ENCODE results near the gene ARAP3. TPM values are rescaled to one million over a fixed set of nuclear protein-coding genes. Genes with fewer than 3 reads are reported as not detected.

ARAP3 gene
- total and polyA plus RNA-seq, 4 experiments from 2014 or later: 0.73 to 16.4 (median 14.7) TPM; not detected in 1

- H3K36me3 Mint-ChIP-seq: peaks cover 7 to 13% of the 10 kb centered on the region in 2 donors
- intact Hi-C loops (cut with micrococcal nuclease): no loop called here
- Histone ChIP-seq H3K27ac (ENCODE audit: low read depth, low read length) (no peak overlapping the region), H3K4me3 (ENCODE audit: low read length in 2 of 2) (no peak overlapping the region), H3K27me3 (ENCODE audit: insufficient read depth, low read length) (no peaks in the 10 kb centered on the region), H3K36me3 (ENCODE audit: insufficient read depth, low read length) (no peaks in the 10 kb centered on the region), H3K4me1 (ENCODE audit: insufficient read depth, low read length) (peaks cover 26% of the 10 kb centered on the region), H3K9me3 (ENCODE audit: control insufficient read depth in 1 of 2, low read length in 2 of 2) (no peaks in the 10 kb centered on the region)
- H3K27me3 Mint-ChIP-seq: no peaks in the 10 kb centered on the region
- peak overlapping the region in 1 of 7 donors; percentile 3 for H3K27ac Mint-ChIP-seq
- ChIA-PET CTCF (ENCODE audit: partially characterized antibody) (interaction anchor here (1.0 to 2.7 kb wide), 5 partner anchors 9 to 90 kb away, joined by 3 to 12 read pairs (median 4); partner anchors contain the start of genes DIAPH1, HDAC3 and RELL2), POLR2A (ENCODE audit: partially characterized antibody) (interaction anchor here (1.4 to 1.9 kb wide), 2 partner anchors 17 to 29 kb away, joined by 5 read pairs; partner anchors contain the start of genes HDAC3 and RELL2)
- no peaks in the 10 kb centered on the region for H3K9me3 Mint-ChIP-seq
- H3K4me3 Mint-ChIP-seq: no peak overlapping the region
- DNase-seq: no peak
- H3K4me1 Mint-ChIP-seq: peaks cover 20 to 39% (median 29%) of the 10 kb centered on the region in 4 donors
Observed at GRCh38 chr5:141654298-141654697, 27.7 kb downstream of the ARAP3 start.

- Histone ChIP-seq H3K4me1 (ENCODE audit: insufficient read depth, low read length) (peaks cover 29% of the 10 kb centered on the region), H3K9me3 (ENCODE audit: control insufficient read depth in 1 of 2, low read length in 2 of 2) (no peaks in the 10 kb centered on the region), H3K27ac (ENCODE audit: low read depth, low read length) (peak overlapping the region; percentile 50), H3K4me3 (ENCODE audit: low read length in 2 of 2) (peak overlapping the region; percentile 42 to 74), H3K27me3 (ENCODE audit: insufficient read depth, low read length) (no peaks in the 10 kb centered on the region), H3K36me3 (ENCODE audit: insufficient read depth, low read length) (peaks cover 10% of the 10 kb centered on the region)
- intact Hi-C loops (cut with micrococcal nuclease): loop anchor here (1.0 kb wide), 1 partner anchor 15 kb away; the partner anchor contains the start of genes HDAC3 and RELL2
- Mint-ChIP-seq H3K36me3 (peaks cover 16 to 23% of the 10 kb centered on the region in 2 donors), H3K27me3 (no peaks in the 10 kb centered on the region), H3K27ac (peak overlapping the region; percentile 86 to 97 (median 93)), H3K9me3 (no peaks in the 10 kb centered on the region), H3K4me3 (peak overlapping the region; percentile 87 to 96 (median 93)), H3K4me1 (peaks cover 25 to 49% (median 38%) of the 10 kb centered on the region in 4 donors)
- DNase-seq: no peak
- POLR2A ChIA-PET (ENCODE audit: partially characterized antibody): interaction anchor here (0.7 to 3.1 kb wide), 14 partner anchors 9 to 444 kb away, joined by 3 to 55 read pairs (median 7); partner anchors contain the start of genes ARAP3, DELE1, GNPDA1 and HDAC3
- CTCF ChIA-PET (ENCODE audit: partially characterized antibody): interaction anchor here (1.1 to 3.2 kb wide), 11 partner anchors 11 to 318 kb away, joined by 3 to 15 read pairs (median 6); partner anchors contain the start of genes HDAC3 and RELL2
Observed at GRCh38 chr5:141651728-141652105, 30.3 kb downstream of the ARAP3 start.

GRCh38 chr5:141650851-141651727 lies 30.9 kb downstream of the ARAP3 start, which contains the start of gene FCHSD1:
Gene FCHSD1, minus strand, starts transcription at chr5:141651418. Its CDS starts 50 bp downstream, at chr5:141651368.
- H3K4me1 Mint-ChIP-seq: peaks cover 27 to 49% (median 38%) of the 10 kb centered on the region in 4 donors
- Histone ChIP-seq H3K4me3 (ENCODE audit: low read length in 2 of 2) (peak within 1 kb of the TSS; percentile 42 to 74), H3K27ac (ENCODE audit: low read depth, low read length) (peak within 1 kb of the TSS; percentile 50), H3K27me3 (ENCODE audit: insufficient read depth, low read length) (no peaks in the 10 kb centered on the region), H3K36me3 (ENCODE audit: insufficient read depth, low read length) (peaks cover 13% of the 10 kb centered on the region), H3K9me3 (ENCODE audit: control insufficient read depth in 1 of 2, low read length in 2 of 2) (no peaks in the 10 kb centered on the region), H3K4me1 (ENCODE audit: insufficient read depth, low read length) (peaks cover 29% of the 10 kb centered on the region)
- H3K27me3 Mint-ChIP-seq: no peaks in the 10 kb centered on the region
- DNase-seq: peak; percentile 75 to 81 (median 76)
- intact Hi-C loops (cut with micrococcal nuclease): loop anchor here (1.0 kb wide), 1 partner anchor 15 kb away; the partner anchor contains the start of genes HDAC3 and RELL2
- H3K36me3 Mint-ChIP-seq: peaks cover 19 to 28% of the 10 kb centered on the region in 2 donors
- H3K4me3 Mint-ChIP-seq: peak within 1 kb of the TSS; percentile 87 to 96 (median 93)
- H3K27ac Mint-ChIP-seq: peak within 1 kb of the TSS; percentile 86 to 97 (median 94)
- ChIA-PET POLR2A (ENCODE audit: partially characterized antibody) (interaction anchor here (0.7 to 3.1 kb wide), 20 partner anchors 9 to 445 kb away, joined by 3 to 55 read pairs (median 6); partner anchors contain the start of genes ARAP3, DELE1, DIAPH1 and GNPDA1), CTCF (ENCODE audit: partially characterized antibody) (interaction anchor here (0.5 to 3.2 kb wide), 14 partner anchors 12 to 360 kb away, joined by 3 to 15 read pairs (median 5); partner anchors contain the start of genes DIAPH1, HDAC3 and RELL2)
- H3K9me3 Mint-ChIP-seq: no peaks in the 10 kb centered on the region

- no peaks in the 10 kb centered on the region for H3K9me3 ChIP-seq (ENCODE audit: control insufficient read depth in 1 of 2, low read length in 2 of 2)
- DNase-seq: no peak
- H3K4me1 ChIP-seq (ENCODE audit: insufficient read depth, low read length): peaks cover 29% of the 10 kb centered on the region
- peaks cover 15% of the 10 kb centered on the region for H3K36me3 ChIP-seq (ENCODE audit: insufficient read depth, low read length)
- no peaks in the 10 kb centered on the region for H3K27me3 ChIP-seq (ENCODE audit: insufficient read depth, low read length)
- Mint-ChIP-seq H3K27me3 (no peaks in the 10 kb centered on the region), H3K4me1 (peaks cover 29 to 49% (median 39%) of the 10 kb centered on the region in 4 donors), H3K9me3 (no peaks in the 10 kb centered on the region), H3K27ac (peak overlapping the region; percentile 77 to 97 (median 88)), H3K4me3 (peak overlapping the region; percentile 57 to 94 (median 83)), H3K36me3 (peaks cover 18 to 38% of the 10 kb centered on the region in 2 donors)
- intact Hi-C loops (cut with micrococcal nuclease): no loop called here
- POLR2A ChIA-PET (ENCODE audit: partially characterized antibody): interaction anchor here (4.4 kb wide), 1 partner anchor 12 kb away, joined by 35 read pairs; the partner anchor contains the start of genes HDAC3 and RELL2
- H3K27ac ChIP-seq (ENCODE audit: low read depth, low read length): peak overlapping the region; percentile 50
- CTCF ChIA-PET (ENCODE audit: partially characterized antibody): interaction anchor here (1.0 to 3.2 kb wide), 2 partner anchors 58 to 311 kb away, joined by 3 to 15 read pairs; no protein-coding TSS in a partner anchor
- no peak overlapping the region for H3K4me3 ChIP-seq (ENCODE audit: low read length in 2 of 2)
Observed at GRCh38 chr5:141649972-141650371, 32.1 kb downstream of the ARAP3 start.

- Histone ChIP-seq H3K27me3 (ENCODE audit: insufficient read depth, low read length) (no peaks in the 10 kb centered on the region), H3K4me1 (ENCODE audit: insufficient read depth, low read length) (peaks cover 29% of the 10 kb centered on the region), H3K9me3 (ENCODE audit: control insufficient read depth in 1 of 2, low read length in 2 of 2) (no peaks in the 10 kb centered on the region), H3K36me3 (ENCODE audit: insufficient read depth, low read length) (peaks cover 15% of the 10 kb centered on the region), H3K4me3 (ENCODE audit: low read length in 2 of 2) (no peak overlapping the region), H3K27ac (ENCODE audit: low read depth, low read length) (no peak overlapping the region)
- no peak for DNase-seq
- CTCF ChIA-PET (ENCODE audit: partially characterized antibody): interaction anchor here (1.0 to 1.2 kb wide), 2 partner anchors 17 to 312 kb away, joined by 3 read pairs; no protein-coding TSS in a partner anchor
- intact Hi-C loops (cut with micrococcal nuclease): no loop called here
- no peaks in the 10 kb centered on the region for H3K9me3 Mint-ChIP-seq
- peaks cover 21 to 44% of the 10 kb centered on the region in 2 donors for H3K36me3 Mint-ChIP-seq
- peak overlapping the region in 1 of 8 donors; percentile 94 for H3K4me3 Mint-ChIP-seq
- POLR2A ChIA-PET (ENCODE audit: partially characterized antibody): interaction anchor here (4.4 kb wide), 1 partner anchor 12 kb away, joined by 35 read pairs; the partner anchor contains the start of genes HDAC3 and RELL2
- no peaks in the 10 kb centered on the region for H3K27me3 Mint-ChIP-seq
- H3K27ac Mint-ChIP-seq: peak overlapping the region in 4 of 7 donors; percentile 22 to 70 (median 52)
- H3K4me1 Mint-ChIP-seq: peaks cover 29 to 49% (median 39%) of the 10 kb centered on the region in 4 donors
Observed at GRCh38 chr5:141649056-141649688, 32.9 kb downstream of the ARAP3 start.

GRCh38 chr5:141647851-141648250 lies 34.2 kb downstream of the ARAP3 start:
- Mint-ChIP-seq H3K27me3 (no peaks in the 10 kb centered on the region), H3K4me1 (peaks cover 29 to 44% (median 37%) of the 10 kb centered on the region in 4 donors), H3K4me3 (no peak overlapping the region), H3K9me3 (no peaks in the 10 kb centered on the region), H3K27ac (peak overlapping the region in 3 of 7 donors; percentile 30 to 48 (median 42)), H3K36me3 (peaks cover 21 to 49% of the 10 kb centered on the region in 2 donors)
- ChIA-PET CTCF (ENCODE audit: partially characterized antibody) (interaction anchor here (1.4 to 1.8 kb wide), 2 partner anchors 11 to 313 kb away, joined by 4 to 13 read pairs; partner anchors contain the start of genes HDAC3 and RELL2), POLR2A (ENCODE audit: partially characterized antibody) (interaction anchor here (4.4 kb wide), 1 partner anchor 10 kb away, joined by 35 read pairs; the partner anchor contains the start of genes HDAC3 and RELL2)
- intact Hi-C loops (cut with micrococcal nuclease): no loop called here
- Histone ChIP-seq H3K36me3 (ENCODE audit: insufficient read depth, low read length) (peaks cover 21% of the 10 kb centered on the region), H3K9me3 (ENCODE audit: control insufficient read depth in 1 of 2, low read length in 2 of 2) (no peaks in the 10 kb centered on the region), H3K27me3 (ENCODE audit: insufficient read depth, low read length) (no peaks in the 10 kb centered on the region), H3K27ac (ENCODE audit: low read depth, low read length) (no peak overlapping the region), H3K4me3 (ENCODE audit: low read length in 2 of 2) (no peak overlapping the region), H3K4me1 (ENCODE audit: insufficient read depth, low read length) (peaks cover 29% of the 10 kb centered on the region)
- DNase-seq: no peak

Data from CD4-positive, alpha-beta memory T cell (primary cell).